ENCODE results near the gene APBA3.

Gene APBA3

DNA sequence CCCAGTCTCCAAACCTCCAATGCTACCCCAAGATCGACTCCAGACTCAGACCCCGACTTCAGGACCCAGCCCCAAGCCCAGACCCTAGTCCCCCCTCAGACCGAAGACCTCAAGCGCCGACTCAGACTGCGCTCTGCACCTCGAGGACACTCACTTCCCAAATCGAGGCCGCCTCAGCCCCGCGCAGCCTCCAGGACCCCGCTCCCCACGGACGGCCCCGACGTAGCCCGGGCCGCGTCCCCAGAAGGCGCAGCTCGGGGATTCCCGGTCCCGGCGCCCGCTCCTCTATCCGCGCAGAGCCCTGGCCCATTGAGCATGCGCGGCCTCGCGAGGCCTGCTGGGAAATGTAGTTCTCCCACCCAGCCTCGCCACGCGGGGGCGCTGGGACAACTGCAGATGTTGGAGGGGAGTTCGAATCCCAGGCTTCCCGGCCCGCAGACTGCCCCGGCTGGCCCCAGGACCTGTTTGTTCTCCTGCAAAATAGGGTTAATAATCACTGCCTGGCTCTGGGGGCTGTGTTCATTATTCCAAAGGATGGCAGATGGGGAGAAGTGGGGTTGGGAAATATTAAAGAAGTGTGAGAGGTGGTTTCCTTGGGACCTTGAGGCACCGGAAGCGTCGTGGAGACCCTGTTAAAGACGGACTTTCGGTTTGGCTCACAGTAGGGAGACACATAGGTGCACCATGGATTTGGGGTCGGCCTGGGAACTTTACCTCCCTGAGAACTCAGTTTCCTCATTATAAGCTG is at the start of gene APBA3:
Gene APBA3, minus strand, starts transcription at position 311 of the 748 bp plus-strand sequence. CDS start 1,428 bp downstream, outside the sequence.
- DNase-seq: peak; percentile 89

- DNase-seq: no peak
Measured at GRCh38 chr19:3810708-3811355, 49.3 kb upstream of the APBA3 start.

- DNase-seq: no peak
Measured at GRCh38 chr19:3809881-3810707, 48.6 kb upstream of the APBA3 start.

GRCh38 chr19:3808420-3809143 is 47.1 kb upstream of the APBA3 start:
- DNase-seq: no peak

DNA sequence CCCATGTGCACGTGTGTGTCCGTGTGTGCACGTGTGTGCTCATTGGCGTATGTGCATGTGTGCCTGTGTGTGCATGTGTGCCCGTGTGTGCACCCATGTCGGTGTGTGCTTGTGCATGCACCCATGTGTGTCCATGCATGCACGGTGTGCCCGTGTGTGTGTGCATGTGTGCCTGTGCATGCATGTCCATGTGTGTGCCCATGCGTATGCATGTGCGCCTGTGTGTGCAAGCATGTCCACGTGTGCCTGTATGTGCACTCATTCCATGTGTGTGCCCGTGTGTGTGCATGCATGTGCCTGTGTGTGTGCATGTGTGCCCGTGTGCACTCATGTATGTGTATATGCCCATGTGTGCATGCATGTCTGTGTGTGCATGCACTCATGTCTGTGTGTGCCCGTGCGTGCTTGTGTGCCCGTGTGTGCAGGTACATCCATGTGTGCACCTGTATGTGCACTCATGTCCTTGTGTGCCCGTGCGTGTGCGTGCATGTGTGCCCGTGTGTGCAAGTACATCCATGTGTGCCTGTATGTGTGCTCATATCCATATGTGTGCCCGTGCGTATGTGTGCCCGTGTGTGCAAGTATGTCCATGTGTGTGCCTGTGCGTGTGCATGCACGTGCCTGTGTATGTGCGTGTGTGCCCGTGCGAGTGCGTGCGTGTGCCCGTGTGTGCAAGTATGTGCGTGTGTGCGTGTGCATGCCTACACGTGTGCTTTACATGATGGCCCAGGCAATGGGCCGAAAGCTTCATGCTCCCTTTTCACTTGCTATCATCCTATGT is 46.3 kb upstream of the APBA3 start:
- DNase-seq: no peak

- no peak for DNase-seq
Measured at GRCh38 chr19:3807131-3807480, 45.6 kb upstream of the APBA3 start.

DNA sequence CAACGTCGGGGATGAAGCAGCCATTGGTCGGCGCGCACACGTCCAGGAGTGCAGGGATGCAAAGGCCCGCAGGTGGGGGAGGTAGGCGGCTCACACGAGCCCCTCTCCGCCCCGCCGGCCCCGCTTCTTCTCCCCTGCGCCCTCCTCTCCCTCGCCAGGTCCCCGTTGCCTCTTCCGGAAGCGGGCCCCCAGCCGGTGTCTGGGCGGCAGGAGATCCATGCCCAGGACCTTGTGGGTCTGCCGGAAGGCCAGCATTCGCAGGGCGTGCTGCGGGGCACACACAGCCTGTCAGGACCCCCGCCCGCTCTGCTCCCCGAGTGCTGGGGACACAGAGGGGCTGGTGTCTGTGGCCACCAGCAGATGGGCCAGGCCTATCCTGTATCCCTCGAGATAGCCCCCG is 44.4 kb upstream of the APBA3 start:
- no peak for DNase-seq

DNA sequence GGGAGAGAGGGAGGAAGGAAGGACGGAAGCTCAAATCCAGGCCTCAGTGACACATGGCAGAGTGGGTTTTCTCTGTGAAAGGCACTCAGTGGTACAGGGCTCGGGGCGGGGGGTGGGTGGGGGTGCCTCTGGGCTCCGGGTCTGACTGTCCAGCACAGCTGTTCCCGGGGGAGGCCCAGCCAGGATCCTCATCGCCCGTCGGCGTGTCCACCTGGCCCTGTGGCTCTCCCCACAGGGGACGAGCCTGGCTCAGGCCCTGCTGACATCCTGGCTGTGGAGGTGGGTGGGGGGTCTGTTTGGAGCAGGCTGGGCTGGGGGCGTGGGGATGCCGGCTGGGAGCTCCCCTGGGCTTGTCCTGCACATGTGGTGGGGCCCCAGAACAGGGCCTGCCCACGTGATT is 42.9 kb upstream of the APBA3 start:
- DNase-seq: no peak

GRCh38 chr19:3803986-3804385 is 42.5 kb upstream of the APBA3 start:
- no peak for DNase-seq

DNA sequence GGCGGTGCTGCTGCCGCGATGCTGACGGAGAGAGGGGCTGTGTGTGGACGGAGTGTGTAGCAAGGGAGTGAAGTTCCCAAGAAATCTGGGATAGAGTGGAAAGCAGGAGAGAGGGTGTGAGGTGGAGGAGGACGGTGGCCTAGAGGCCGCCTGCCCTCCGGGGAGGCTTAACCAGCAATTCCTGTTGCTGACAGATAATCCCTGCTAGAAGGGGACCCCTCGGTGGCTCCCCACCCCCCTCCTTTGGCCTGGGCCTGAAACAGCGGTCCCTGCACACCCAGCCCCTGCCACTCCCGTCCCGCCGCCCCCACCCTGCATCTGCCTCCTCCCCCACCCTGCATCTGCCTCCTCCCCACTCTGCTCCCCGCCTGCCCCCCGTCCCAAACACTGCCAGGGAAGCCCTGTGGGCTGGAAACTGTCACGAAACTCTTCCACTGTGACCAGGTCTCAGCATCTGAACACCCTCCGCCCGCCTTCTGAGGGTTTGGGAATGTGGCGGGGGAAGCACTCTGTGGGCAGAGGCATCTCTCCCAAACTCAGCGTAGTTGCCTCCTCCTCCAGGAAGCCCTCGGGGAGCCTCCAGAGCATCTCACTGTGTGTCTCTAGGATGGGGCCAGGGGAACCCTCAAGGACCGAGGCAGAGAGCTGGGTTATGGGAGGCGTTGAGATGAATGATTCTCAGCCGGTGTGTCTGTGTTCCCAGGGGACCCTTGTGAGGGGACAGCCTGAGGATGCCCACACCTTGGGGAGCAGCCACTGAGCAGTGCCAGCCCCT is 41.8 kb upstream of the APBA3 start:
- DNase-seq: no peak

DNA sequence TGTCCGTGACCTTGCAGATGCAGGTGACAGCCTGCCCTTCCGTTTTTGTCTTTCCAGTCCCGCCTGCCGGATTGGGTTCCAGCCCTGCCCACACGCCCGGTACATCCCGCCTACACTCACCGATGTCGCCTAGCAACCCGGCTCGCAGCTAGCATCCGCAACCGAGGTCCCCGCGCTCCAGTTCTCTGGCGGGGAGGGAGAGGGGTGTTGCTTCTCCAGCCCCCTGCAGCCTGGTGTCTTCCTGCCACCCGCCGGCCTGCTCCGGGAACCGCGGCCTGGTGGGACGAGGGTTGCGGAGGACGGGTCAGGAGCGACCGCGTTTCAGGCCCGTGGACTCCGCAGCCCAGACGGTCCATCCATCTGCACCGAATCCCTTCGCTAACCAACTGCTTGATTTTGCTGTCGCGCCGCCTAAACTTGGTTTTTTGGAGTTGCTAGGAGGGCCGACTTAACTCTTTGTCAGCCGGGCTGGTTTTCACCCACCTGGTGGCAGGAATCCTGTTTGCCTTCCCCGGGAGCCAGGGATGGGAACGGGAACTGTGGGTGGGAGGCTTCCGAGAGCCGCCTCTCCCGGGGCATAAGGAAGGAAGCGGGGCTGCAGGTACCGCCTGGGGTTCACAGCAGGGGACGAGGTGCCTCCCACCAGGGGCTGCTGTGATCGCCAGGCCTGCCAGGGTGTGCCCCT is 40.1 kb upstream of the APBA3 start:
- DNase-seq: peak; percentile 63

DNA sequence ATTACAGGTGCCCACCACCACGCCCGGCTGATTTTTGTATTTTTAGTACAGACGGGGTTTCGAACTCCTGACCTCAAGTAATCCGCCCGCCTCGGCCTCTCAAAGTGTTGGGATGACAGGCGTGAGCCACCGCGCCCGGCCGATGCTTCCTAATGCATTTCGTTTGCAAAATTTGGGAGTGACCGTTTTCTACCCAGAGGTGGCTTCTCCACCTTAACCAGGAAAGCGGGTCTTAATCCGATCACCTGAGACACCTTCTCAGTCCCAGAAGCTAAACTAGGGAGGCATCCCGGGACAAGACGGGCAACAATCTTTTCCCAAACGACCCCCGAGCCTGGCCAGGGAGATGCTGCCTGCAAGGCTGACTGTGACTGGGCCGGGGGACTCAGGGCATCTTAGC is 39.5 kb upstream of the APBA3 start:
- no peak for DNase-seq

- DNase-seq: no peak
Measured at GRCh38 chr19:3798137-3798536, 36.6 kb upstream of the APBA3 start.

DNA sequence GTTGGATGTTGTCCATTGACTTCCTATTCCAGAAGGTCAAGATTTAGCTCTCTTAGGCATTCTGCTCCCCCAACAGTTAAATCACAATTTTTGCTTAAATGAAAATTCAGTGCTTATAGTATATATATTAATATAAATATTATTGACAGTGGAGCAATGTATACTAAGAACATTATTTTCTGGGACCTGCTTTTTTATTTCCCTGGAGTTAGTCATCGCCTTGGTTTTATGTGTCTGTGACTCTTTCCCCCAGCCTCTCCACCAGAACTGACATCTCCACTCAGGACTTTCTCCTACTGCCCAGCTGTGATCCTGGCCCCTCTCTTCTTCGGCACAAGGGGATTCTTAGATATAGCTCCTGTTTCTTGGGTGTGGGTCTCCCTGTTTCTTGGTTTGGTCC is 34.9 kb upstream of the APBA3 start:
- DNase-seq: no peak

DNA sequence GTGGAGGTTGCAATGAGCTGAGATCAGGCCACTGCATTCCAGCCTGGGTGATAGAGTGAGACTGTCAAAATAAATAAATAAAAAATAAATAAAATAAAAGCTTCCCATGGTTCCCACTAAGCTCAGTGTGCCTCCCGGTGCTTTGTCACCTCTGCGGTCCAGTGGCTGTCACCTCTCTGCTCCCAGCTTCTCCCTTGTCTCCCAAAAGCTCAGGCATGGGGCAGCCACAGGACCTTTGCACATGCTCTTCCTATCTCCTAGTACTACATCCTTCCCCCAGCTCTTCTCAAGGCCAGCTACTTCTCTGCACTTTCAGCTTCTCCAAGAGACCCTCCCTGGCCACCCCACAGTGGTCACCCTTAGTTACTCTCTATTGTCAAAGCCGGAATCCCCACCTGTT is 32.3 kb upstream of the APBA3 start:
- no peak for DNase-seq

GRCh38 chr19:3792114-3792513 is 30.6 kb upstream of the APBA3 start:
- no peak for DNase-seq

GRCh38 chr19:3790941-3791340 is 29.4 kb upstream of the APBA3 start:
- no peak for DNase-seq

DNA sequence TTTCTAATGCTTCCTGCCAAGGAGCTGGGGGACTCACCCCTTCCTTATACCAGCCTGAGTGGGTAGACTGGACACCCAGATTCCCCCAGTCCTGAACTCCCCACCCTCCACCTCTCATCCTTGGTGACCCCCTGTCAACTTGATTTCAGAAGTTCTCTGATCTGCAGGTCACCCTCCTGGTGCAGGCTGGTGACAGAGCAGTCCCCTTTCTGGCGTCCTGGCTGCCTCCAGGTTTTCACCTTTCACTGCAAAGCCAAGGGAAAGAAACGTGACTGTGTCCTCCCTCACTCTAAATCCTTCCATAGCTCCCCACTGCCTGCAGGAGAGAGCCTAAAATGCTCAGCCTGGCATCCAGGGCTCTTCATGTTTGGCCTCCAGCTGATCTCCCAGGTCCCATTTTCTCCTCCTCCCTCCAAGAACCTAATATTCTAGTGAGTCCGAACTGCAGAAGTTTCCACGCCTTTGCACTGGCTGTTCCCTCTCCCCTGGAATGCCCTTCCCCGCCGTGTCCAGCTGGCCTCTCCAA is 28.8 kb upstream of the APBA3 start:
- no peak for DNase-seq

DNA sequence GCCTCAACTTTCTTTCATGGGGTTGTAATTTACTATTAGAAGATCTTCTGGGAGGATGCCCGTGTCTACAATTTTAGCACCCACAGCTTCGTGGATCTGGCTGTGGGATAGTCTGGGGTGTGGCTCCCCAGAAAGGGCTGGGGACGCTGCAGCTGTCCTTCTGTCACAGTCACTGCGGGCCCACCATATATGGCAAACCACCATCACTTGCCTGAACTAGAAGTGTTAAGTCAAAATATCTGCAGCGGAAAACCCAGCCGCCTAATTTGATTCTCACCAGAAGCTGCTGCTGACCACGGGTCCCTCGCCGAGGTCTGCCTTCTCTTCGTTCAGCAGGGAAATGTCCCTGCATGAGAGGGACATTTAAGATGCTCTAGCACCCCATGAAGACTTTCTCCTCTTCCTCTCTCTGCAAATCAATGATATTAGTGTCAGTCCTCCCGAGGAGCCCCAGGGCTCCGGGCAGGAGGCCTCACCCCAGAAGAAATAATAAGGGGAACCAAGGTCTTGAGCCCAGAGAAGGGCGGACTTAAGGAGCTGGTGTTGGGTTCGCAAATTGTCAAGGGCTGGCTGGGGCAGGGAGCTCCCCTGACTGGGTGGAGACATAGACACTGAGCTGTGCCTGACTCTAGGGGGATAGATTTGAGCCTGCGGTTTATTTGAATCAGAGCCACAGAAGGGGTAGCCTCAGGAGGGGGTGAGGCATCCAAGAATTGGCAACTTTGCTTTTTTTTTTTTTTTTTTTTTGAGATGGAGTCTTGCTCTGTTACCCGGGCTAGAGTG is 27.7 kb upstream of the APBA3 start:
- DNase-seq: no peak
